Measurements from ENCODE around the gene NMNAT2. TPM values are rescaled to one million over a fixed set of nuclear protein-coding genes. Genes with fewer than 3 reads are reported as not detected.

NMNAT2 gene
- total RNA-seq, 5 donors from 2014 or later (not counting 1 experiment from before 2014, with no cell fraction given), result 0.16 TPM; not detected in 4

GRCh38 chr1:183218971-183219615 lies 199.1 kb downstream of the NMNAT2 start:
- H3K4me1 Mint-ChIP-seq, result peaks cover 21 to 40% (median 25%) of the 10 kb centered on the region in 3 donors
- Histone ChIP-seq H3K27me3 (replicated peaks in 1 of 2; ENCODE audit: control insufficient read depth in 2 of 2, extremely low read depth in 1 of 2, insufficient read depth in 2 of 2, low read length in 1 of 2) (peaks cover 0 to 2% of the 10 kb centered on the region in 2 experiments), H3K4me3 (ENCODE audit: control insufficient read depth in 1 of 2, extremely low read depth in 1 of 2, low read length in 1 of 2) (no peak overlapping the region), H3K9me3 (no peaks in the 10 kb centered on the region), H3K4me1 (ENCODE audit: control insufficient read depth in 1 of 2, extremely low read depth in 1 of 2, insufficient read depth in 2 of 2, low read length in 2 of 2) (peaks cover 22 to 23% of the 10 kb centered on the region in 2 experiments), H3K36me3 (ENCODE audit: control insufficient read depth in 2 of 2, extremely low read depth in 1 of 2, insufficient read depth in 1 of 2, low read length in 1 of 2) (no peaks in the 10 kb centered on the region), H3K27ac (ENCODE audit: low read length) (no peak overlapping the region)
- ChIA-PET POLR2A (no interaction called here), CTCF (interaction anchor here in 1 of 2 donors (1.2 kb wide), 1 partner anchor 10 kb away, joined by 3 read pairs; no protein-coding TSS in a partner anchor)
- WGBS (ENCODE audit: insufficient coverage), result 14% methylated on average over 2 of the region's 5 CpGs
- H3K27ac Mint-ChIP-seq, result peak overlapping the region; percentile 36 to 44
- ATAC-seq (replicated peaks in 1 of 4), result peak; percentile 78 to 91 (median 88)
- peak overlapping the region in 1 of 3 donors; percentile 38 for H3K4me3 Mint-ChIP-seq
- H3K9me3 Mint-ChIP-seq, result no peaks in the 10 kb centered on the region
- no peaks in the 10 kb centered on the region for H3K36me3 Mint-ChIP-seq
- DNase-seq, result peak; percentile 21 to 84 (median 62)
- H3K27me3 Mint-ChIP-seq, result peaks cover 3 to 6% of the 10 kb centered on the region in 2 donors

GRCh38 chr1:183218027-183218618 lies 200.1 kb downstream of the NMNAT2 start:
- peaks cover 22 to 23% of the 10 kb centered on the region in 2 experiments for H3K4me1 ChIP-seq (ENCODE audit: control insufficient read depth in 1 of 2, extremely low read depth in 1 of 2, insufficient read depth in 2 of 2, low read length in 2 of 2)
- Mint-ChIP-seq H3K9me3 (no peaks in the 10 kb centered on the region), H3K27me3 (peaks cover 4 to 6% of the 10 kb centered on the region in 2 donors), H3K4me1 (peaks cover 21 to 40% (median 25%) of the 10 kb centered on the region in 3 donors), H3K36me3 (no peaks in the 10 kb centered on the region), H3K4me3 (peak overlapping the region in 1 of 3 donors; percentile 38), H3K27ac (no peak overlapping the region)
- H3K36me3 ChIP-seq (ENCODE audit: control insufficient read depth in 2 of 2, extremely low read depth in 1 of 2, insufficient read depth in 1 of 2, low read length in 1 of 2), result no peaks in the 10 kb centered on the region
- CTCF ChIA-PET, result no interaction called here
- H3K9me3 ChIP-seq, result no peaks in the 10 kb centered on the region
- H3K4me3 ChIP-seq (ENCODE audit: control insufficient read depth in 1 of 2, extremely low read depth in 1 of 2, low read length in 1 of 2), result no peak overlapping the region
- WGBS (ENCODE audit: insufficient coverage), result 90% methylated on average over 8 of the region's 14 CpGs
- H3K27me3 ChIP-seq (replicated peaks in 1 of 2; ENCODE audit: control insufficient read depth in 2 of 2, extremely low read depth in 1 of 2, insufficient read depth in 2 of 2, low read length in 1 of 2), result peaks cover 0 to 2% of the 10 kb centered on the region in 2 experiments
- ATAC-seq (replicated peaks in 1 of 4) (no peak), DNase-seq (no peak)
- no peak overlapping the region for H3K27ac ChIP-seq (ENCODE audit: low read length)
- POLR2A ChIA-PET, result no interaction called here

- no peak for ATAC-seq (replicated peaks in 1 of 4)
- peaks cover 13 to 16% of the 10 kb centered on the region in 2 donors for H3K27me3 Mint-ChIP-seq
- H3K4me1 ChIP-seq (ENCODE audit: control insufficient read depth in 1 of 2, extremely low read depth in 1 of 2, insufficient read depth in 2 of 2, low read length in 2 of 2), result peaks cover 22 to 23% of the 10 kb centered on the region in 2 experiments
- no peaks in the 10 kb centered on the region for H3K9me3 Mint-ChIP-seq
- no peak overlapping the region for H3K4me3 Mint-ChIP-seq
- H3K36me3 Mint-ChIP-seq, result no peaks in the 10 kb centered on the region
- H3K36me3 ChIP-seq (ENCODE audit: control insufficient read depth in 2 of 2, extremely low read depth in 1 of 2, insufficient read depth in 1 of 2, low read length in 1 of 2), result no peaks in the 10 kb centered on the region
- H3K27ac Mint-ChIP-seq, result no peak overlapping the region
- CTCF ChIA-PET, result no interaction called here
- DNase-seq, result no peak
- no peaks in the 10 kb centered on the region for H3K9me3 ChIP-seq
- no peak overlapping the region for H3K4me3 ChIP-seq (ENCODE audit: control insufficient read depth in 1 of 2, extremely low read depth in 1 of 2, low read length in 1 of 2)
- peaks cover 21 to 48% (median 25%) of the 10 kb centered on the region in 3 donors for H3K4me1 Mint-ChIP-seq
- no peak overlapping the region for H3K27ac ChIP-seq (ENCODE audit: low read length)
- H3K27me3 ChIP-seq (replicated peaks in 1 of 2; ENCODE audit: control insufficient read depth in 2 of 2, extremely low read depth in 1 of 2, insufficient read depth in 2 of 2, low read length in 1 of 2), result peaks cover 0 to 2% of the 10 kb centered on the region in 2 experiments
- WGBS (ENCODE audit: insufficient coverage), result 94% methylated on average over 4 of the region's 4 CpGs
- POLR2A ChIA-PET, result no interaction called here
Measured at GRCh38 chr1:183215936-183216335, 202.2 kb downstream of the NMNAT2 start.

- CTCF ChIA-PET, result no interaction called here
- peaks cover 21 to 45% (median 25%) of the 10 kb centered on the region in 3 donors for H3K4me1 Mint-ChIP-seq
Measured at GRCh38 chr1:183215076-183215720, 203.0 kb downstream of the NMNAT2 start.

GRCh38 chr1:183214021-183214970 lies 203.9 kb downstream of the NMNAT2 start:
- 95% methylated on average over 3 of the region's 5 CpGs for WGBS (ENCODE audit: insufficient coverage)

More at GRCh38 chr1:183215076-183215720, 203.0 kb downstream of the NMNAT2 start:
- H3K9me3 ChIP-seq, result no peaks in the 10 kb centered on the region
- WGBS (ENCODE audit: insufficient coverage), result 88% methylated on average over 4 of the region's 13 CpGs
- no peak overlapping the region for H3K4me3 ChIP-seq (ENCODE audit: control insufficient read depth in 1 of 2, extremely low read depth in 1 of 2, low read length in 1 of 2)
- POLR2A ChIA-PET, result no interaction called here
- H3K4me1 ChIP-seq (ENCODE audit: control insufficient read depth in 1 of 2, extremely low read depth in 1 of 2, insufficient read depth in 2 of 2, low read length in 2 of 2), result peaks cover 20% of the 10 kb centered on the region in 2 experiments
- H3K36me3 ChIP-seq (ENCODE audit: control insufficient read depth in 2 of 2, extremely low read depth in 1 of 2, insufficient read depth in 1 of 2, low read length in 1 of 2), result no peaks in the 10 kb centered on the region
- H3K27me3 Mint-ChIP-seq, result peaks cover 13 to 16% of the 10 kb centered on the region in 2 donors
- no peaks in the 10 kb centered on the region for H3K36me3 Mint-ChIP-seq
- peaks cover 0 to 2% of the 10 kb centered on the region in 2 experiments for H3K27me3 ChIP-seq (replicated peaks in 1 of 2; ENCODE audit: control insufficient read depth in 2 of 2, extremely low read depth in 1 of 2, insufficient read depth in 2 of 2, low read length in 1 of 2)
- DNase-seq (no peak), ATAC-seq (replicated peaks in 1 of 4) (no peak)
- H3K9me3 Mint-ChIP-seq, result no peaks in the 10 kb centered on the region
- H3K27ac ChIP-seq (ENCODE audit: low read length), result no peak overlapping the region
- no peak overlapping the region for H3K27ac Mint-ChIP-seq
- no peak overlapping the region for H3K4me3 Mint-ChIP-seq

More at GRCh38 chr1:183214021-183214970, 203.9 kb downstream of the NMNAT2 start:
- H3K4me1 Mint-ChIP-seq, result peaks cover 13 to 36% (median 17%) of the 10 kb centered on the region in 3 donors
- Histone ChIP-seq H3K27ac (ENCODE audit: low read length) (no peak overlapping the region), H3K4me1 (ENCODE audit: control insufficient read depth in 1 of 2, extremely low read depth in 1 of 2, insufficient read depth in 2 of 2, low read length in 2 of 2) (peaks cover 11 to 13% of the 10 kb centered on the region in 2 experiments), H3K9me3 (no peaks in the 10 kb centered on the region), H3K4me3 (ENCODE audit: control insufficient read depth in 1 of 2, extremely low read depth in 1 of 2, low read length in 1 of 2) (no peak overlapping the region), H3K27me3 (replicated peaks in 1 of 2; ENCODE audit: control insufficient read depth in 2 of 2, extremely low read depth in 1 of 2, insufficient read depth in 2 of 2, low read length in 1 of 2) (peaks cover 0 to 2% of the 10 kb centered on the region in 2 experiments), H3K36me3 (ENCODE audit: control insufficient read depth in 2 of 2, extremely low read depth in 1 of 2, insufficient read depth in 1 of 2, low read length in 1 of 2) (no peaks in the 10 kb centered on the region)
- DNase-seq, result no peak
- H3K27ac Mint-ChIP-seq, result no peak overlapping the region
- POLR2A ChIA-PET, result no interaction called here
- H3K9me3 Mint-ChIP-seq, result no peaks in the 10 kb centered on the region
- CTCF ChIA-PET, result interaction anchor here in 1 of 2 donors (0.9 kb wide), 1 partner anchor 365 kb away, joined by 3 read pairs; no protein-coding TSS in a partner anchor
- ATAC-seq (replicated peaks in 1 of 4), result no peak
- H3K4me3 Mint-ChIP-seq, result no peak overlapping the region
- H3K27me3 Mint-ChIP-seq, result peaks cover 14 to 16% of the 10 kb centered on the region in 2 donors
- H3K36me3 Mint-ChIP-seq, result no peaks in the 10 kb centered on the region

All from T-cell (primary cell).